ENCODE results near the gene HYAL2. TPM values are rescaled to one million over a fixed set of nuclear protein-coding genes. Genes with fewer than 3 reads are reported as not detected.

Gene HYAL2
- total RNA-seq, 1 donor from 2014 or later = 123 TPM

GRCh38 chr3:50337175-50337861, 14.8 kb upstream of the HYAL2 start:
- no peak for TF ChIP-seq CTCF (conservative IDR thresholded peaks at IDR 0.05; ENCODE audit: low read depth, low read length)

GRCh38 chr3:50336452-50337174, 14.1 kb upstream of the HYAL2 start:
- DNase-seq (ENCODE audit: low read depth) = no peak
- H3K4me3 ChIP-seq (ENCODE audit: low read depth, low read length) = peak overlapping the region; percentile 95
- no peak for TF ChIP-seq CTCF (conservative IDR thresholded peaks at IDR 0.05; ENCODE audit: low read depth, low read length)

More at GRCh38 chr3:50337175-50337861, 14.8 kb upstream of the HYAL2 start:
- peak; percentile 81 for DNase-seq (ENCODE audit: low read depth)
- H3K4me3 ChIP-seq (ENCODE audit: low read depth, low read length) = peak overlapping the region; percentile 95

- no peak for DNase-seq (ENCODE audit: low read depth)
- no peak for TF ChIP-seq CTCF (conservative IDR thresholded peaks at IDR 0.05; ENCODE audit: low read depth, low read length)
- no peak overlapping the region for H3K4me3 ChIP-seq (ENCODE audit: low read depth, low read length)
Observed at GRCh38 chr3:50334339-50335075, 12.0 kb upstream of the HYAL2 start.

GRCh38 chr3:50333744-50334328, 11.3 kb upstream of the HYAL2 start:
- DNase-seq (ENCODE audit: low read depth) = no peak
- H3K4me3 ChIP-seq (ENCODE audit: low read depth, low read length) = no peak overlapping the region
- TF ChIP-seq CTCF (conservative IDR thresholded peaks at IDR 0.05; ENCODE audit: low read depth, low read length) = no peak

- no peak for TF ChIP-seq CTCF (conservative IDR thresholded peaks at IDR 0.05; ENCODE audit: low read depth, low read length)
- DNase-seq (ENCODE audit: low read depth) = no peak
- H3K4me3 ChIP-seq (ENCODE audit: low read depth, low read length) = no peak overlapping the region
Observed at GRCh38 chr3:50331364-50331907, 8.9 kb upstream of the HYAL2 start.

GRCh38 chr3:50330330-50330729, 7.8 kb upstream of the HYAL2 start:
- no peak for DNase-seq (ENCODE audit: low read depth)
- H3K4me3 ChIP-seq (ENCODE audit: low read depth, low read length) = no peak overlapping the region
- no peak for TF ChIP-seq CTCF (conservative IDR thresholded peaks at IDR 0.05; ENCODE audit: low read depth, low read length)
